GM23338 (cell line): ENCODE results near the gene AGAP3. TPM values are rescaled to one million over a fixed set of nuclear protein-coding genes. Genes with fewer than 3 reads are reported as not detected.

Experiments
- ATAC-seq: fragments of 200-7000 bp; cut with Tn5 transposase; 3 replicates; pipeline ENCODE4 v1.9.1; 2020
- DNase-seq: peaks from one replicate; pipeline ENCODE4 v3.0.0-alpha.2; 2015; ENCODE audit warnings: low spot score
- H2AFZ ChIP-seq: fragments of 200-600 bp; sonication (generic); 2 replicates; pipeline ENCODE4 v1.8.0; 2016; ENCODE audit warnings: antibody characterized with exemption, mild to moderate bottlenecking, moderate library complexity
- H3F3A ChIP-seq: fragments of 200-600 bp; sonication (generic); replicated peaks from 2 replicates; pipeline ENCODE4 v1.8.0; 2017; ENCODE audit warnings: antibody characterized with exemption, mixed run types, low read depth
- H3K27ac ChIP-seq: fragments of 200-600 bp; sonication (generic); 2 replicates; pipeline ENCODE4 v1.6.1; 2016; ENCODE audit warnings: low read depth
- H3K27me3 ChIP-seq: fragments of 200-600 bp; sonication (generic); 2 replicates; pipeline ENCODE4 v1.8.0; 2016; ENCODE audit warnings: mild to moderate bottlenecking, mixed run types, moderate library complexity; ENCODE audit not compliant: insufficient read depth
- H3K36me3 ChIP-seq: fragments of 200-600 bp; sonication (generic); 2 replicates; pipeline ENCODE4 v1.8.0; 2016; ENCODE audit warnings: mild to moderate bottlenecking; ENCODE audit not compliant: insufficient read depth
- H3K4me1 ChIP-seq: fragments of 200-600 bp; sonication (generic); 2 replicates; pipeline ENCODE4 v1.8.0; 2016; ENCODE audit warnings: mild to moderate bottlenecking, moderate library complexity; ENCODE audit not compliant: insufficient read depth
- H3K4me2 ChIP-seq: fragments of 200-600 bp; sonication (generic); 2 replicates; pipeline ENCODE4 v1.7.1; 2017; ENCODE audit warnings: mixed run types
- H3K4me3 ChIP-seq: fragments of 200-600 bp; sonication (generic); 2 replicates; pipeline ENCODE4 v1.6.1; 2016; ENCODE audit warnings: mixed run types
- H3K79me2 ChIP-seq: fragments of 200-600 bp; sonication (generic); replicated peaks from 2 replicates; pipeline ENCODE4 v1.8.0; 2017; ENCODE audit warnings: mild to moderate bottlenecking; ENCODE audit not compliant: insufficient read depth
- H3K9me2 ChIP-seq: fragments of 200-600 bp; sonication (generic); 2 replicates; pipeline ENCODE4 v1.8.0; 2017; ENCODE audit not compliant: insufficient read depth
- H4K20me1 ChIP-seq: fragments of 200-600 bp; sonication (generic); replicated peaks from 2 replicates; pipeline ENCODE4 v1.8.0; 2017; ENCODE audit warnings: mild to moderate bottlenecking; ENCODE audit not compliant: insufficient read depth
- H3K27ac Mint-ChIP-seq: 2 replicates; pipeline ENCODE4 v1.8.0; 2020; ENCODE audit warnings: inconsistent platforms, mild to moderate bottlenecking, moderate library complexity, mixed read lengths
- H3K27me3 Mint-ChIP-seq: 3 replicates; pipeline ENCODE4 v1.8.0; 2022; ENCODE audit warnings: low read depth, mild to moderate bottlenecking, moderate library complexity, mixed read lengths, inconsistent platforms; ENCODE audit not compliant: insufficient read depth, poor library complexity
- H3K36me3 Mint-ChIP-seq: 3 replicates; pipeline ENCODE4 v1.8.0; 2021; ENCODE audit warnings: low read depth, mild to moderate bottlenecking, inconsistent platforms, moderate library complexity, mixed read lengths
- H3K4me1 Mint-ChIP-seq: 3 replicates; pipeline ENCODE4 v1.8.0; 2020; ENCODE audit warnings: mild to moderate bottlenecking, inconsistent platforms, mixed read lengths
- H3K4me3 Mint-ChIP-seq: 3 replicates; pipeline ENCODE4 v1.8.0; 2021; ENCODE audit warnings: moderate library complexity, mild to moderate bottlenecking, inconsistent platforms, mixed read lengths
- H3K9me3 Mint-ChIP-seq: 3 replicates; pipeline ENCODE4 v1.8.0; 2020; ENCODE audit warnings: moderate library complexity, mild to moderate bottlenecking, inconsistent platforms, mixed read lengths
- CREB1 ChIP-seq: fragments of 250-450 bp; sonication (Bioruptor Pico); IDR thresholded peaks from 2 replicates; pipeline ENCODE4 v1.5.0; 2020; ENCODE audit warnings: low read depth, mild to moderate bottlenecking, moderate library complexity
- CTCF ChIP-seq, 2 experiments: fragments of 200-600 bp in 1 of 2; sonication (generic) in 1 of 2; conservative IDR thresholded peaks; 2 replicates each; pipeline versions ENCODE4 v1.5.1 to v1.6.1; 2016 to 2017; ENCODE audit warnings: antibody characterized with exemption in 2 of 2, low read depth in 2 of 2, mild to moderate bottlenecking in 2 of 2, moderate library complexity in 1 of 2
- ETS1 ChIP-seq: IDR thresholded peaks from 2 replicates; pipeline ENCODE4 v1.6.1; 2016; ENCODE audit warnings: antibody characterized with exemption
- EZH2 ChIP-seq: fragments of 200-600 bp; sonication (generic); IDR thresholded peaks from one replicate; pipeline ENCODE4 v1.8.0; 2017; ENCODE audit warnings: antibody characterized with exemption, mild to moderate bottlenecking, low read depth; ENCODE audit not compliant: unreplicated experiment
- EZH2phosphoT487 ChIP-seq: fragments of 200-600 bp; sonication (generic); IDR thresholded peaks from one replicate; pipeline ENCODE4 v1.8.1; 2018; ENCODE audit warnings: antibody characterized with exemption; ENCODE audit not compliant: unreplicated experiment
- JUNB ChIP-seq: IDR thresholded peaks from one replicate; pipeline ENCODE4 v1.6.1; 2016; ENCODE audit warnings: antibody characterized with exemption; ENCODE audit not compliant: unreplicated experiment
- NANOG ChIP-seq: IDR thresholded peaks from 2 replicates; pipeline ENCODE4 v1.6.1; 2016; ENCODE audit warnings: antibody characterized with exemption, borderline replicate concordance
- POLR2AphosphoS5 ChIP-seq: IDR thresholded peaks from 2 replicates; pipeline ENCODE4 v1.6.1; 2016; ENCODE audit warnings: antibody characterized with exemption, low read depth
- REST ChIP-seq: IDR thresholded peaks from one replicate; pipeline ENCODE4 v1.6.1; 2018; ENCODE audit warnings: antibody characterized with exemption; ENCODE audit not compliant: unreplicated experiment
- STAT1 ChIP-seq: IDR thresholded peaks from one replicate; pipeline ENCODE4 v1.6.1; 2016; ENCODE audit warnings: antibody characterized with exemption; ENCODE audit not compliant: unreplicated experiment
- ZNF114 ChIP-seq: fragments of 250-450 bp; sonication (Bioruptor Pico); IDR thresholded peaks from 2 replicates; pipeline ENCODE4 v1.5.0; 2020; ENCODE audit warnings: mild to moderate bottlenecking, moderate library complexity
- ZNF331 ChIP-seq: fragments of 250-450 bp; sonication (Bioruptor Pico); IDR thresholded peaks from 2 replicates; pipeline ENCODE4 v1.5.0; 2020; ENCODE audit warnings: low read depth, mild to moderate bottlenecking, moderate library complexity
- ZNF462 ChIP-seq: fragments of 250-450 bp; sonication (Bioruptor Pico); IDR thresholded peaks from 2 replicates; pipeline ENCODE4 v1.5.0; 2020; ENCODE audit warnings: mild to moderate bottlenecking, moderate library complexity
- polyA plus RNA-seq: library from polyadenylated mRNA; unstranded; fragments of >200 nt; fragmentation: Nextera tagmentation; extraction: Ambion mirVana; gene quantifications from 2 replicates; pipeline ENCODE4 v1.2.1, GENCODE V29; 2016
- total RNA-seq: library from RNA; depleted of rRNA; stranded (reverse); fragments of >200 nt; shearing (Covaris generic); gene quantifications from 2 replicates; pipeline ENCODE4 v1.2.3, GENCODE V29; 2014

The AGAP3 gene
- total and polyA plus RNA-seq, 2 experiments from 2014 or later = 24.0 to 39.2 TPM

- 0 out of 2 replicates have a peak, but pooled peaks cover 2% of the 10 kb centered on the region for H3F3A ChIP-seq
- TF ChIP-seq POLR2AphosphoS5 (no peak), EZH2phosphoT487 (no peak), REST (no peak), EZH2 (no peak), CREB1 (no peak), CTCF (conservative IDR thresholded peaks at IDR 0.05; ENCODE audit: low read depth in 2 of 2) (no peak), ZNF462 (CRISPR knock-in tag) (no peak), ZNF114 (CRISPR knock-in tag) (no peak), NANOG (no peak), STAT1 (no peak), JUNB (no peak), ZNF331 (CRISPR knock-in tag) (no peak), ETS1 (no peak)
- peaks cover 20% of the 10 kb centered on the region for H3K27me3 ChIP-seq
- H3K4me3 Mint-ChIP-seq = no peak overlapping the region; the same call in 2 of the 3 replicates
- peaks cover 43% of the 10 kb centered on the region for H3K4me1 Mint-ChIP-seq
- peaks cover 23% of the 10 kb centered on the region for H3K4me1 ChIP-seq
- H3K36me3 ChIP-seq = no peaks in the 10 kb centered on the region
- H3K27ac Mint-ChIP-seq = no peak overlapping the region
- H3K4me2 ChIP-seq = 0 out of 2 replicates have a peak overlapping the region, but pooled peaks have one; percentile 74
- H2AFZ ChIP-seq = no peak overlapping the region
- H3K4me3 ChIP-seq = no peak overlapping the region; the same call in 1 of the 2 replicates
- no peaks in the 10 kb centered on the region for H3K9me3 Mint-ChIP-seq
- DNase-seq (peak; percentile 50), ATAC-seq (peak; percentile 49)
- H3K27me3 Mint-ChIP-seq = peaks cover 19% of the 10 kb centered on the region
- H3K36me3 Mint-ChIP-seq = peaks cover 20% of the 10 kb centered on the region
- H3K27ac ChIP-seq = no peak overlapping the region
- peaks cover 7% of the 10 kb centered on the region for H4K20me1 ChIP-seq
- no peaks in the 10 kb centered on the region for H3K79me2 ChIP-seq
- H3K9me2 ChIP-seq = no peaks in the 10 kb centered on the region
These were observed 50.9 kb downstream of the AGAP3 start for GRCh38 chr7:151137076-151137675.
